GM20000 (cell line): ENCODE results near the gene PIP5K1A.

Experiments
- DNase-seq: peaks from one replicate; pipeline ENCODE4 v3.0.0; 2012; ENCODE audit warnings: low spot score
- CTCF ChIP-seq: IDR thresholded peaks from 2 replicates; pipeline ENCODE4 v1.5.1; 2012; ENCODE audit warnings: mild to moderate bottlenecking, control low read depth; ENCODE audit errors: extremely low read depth, missing control alignments

PIP5K1A gene, protein sequence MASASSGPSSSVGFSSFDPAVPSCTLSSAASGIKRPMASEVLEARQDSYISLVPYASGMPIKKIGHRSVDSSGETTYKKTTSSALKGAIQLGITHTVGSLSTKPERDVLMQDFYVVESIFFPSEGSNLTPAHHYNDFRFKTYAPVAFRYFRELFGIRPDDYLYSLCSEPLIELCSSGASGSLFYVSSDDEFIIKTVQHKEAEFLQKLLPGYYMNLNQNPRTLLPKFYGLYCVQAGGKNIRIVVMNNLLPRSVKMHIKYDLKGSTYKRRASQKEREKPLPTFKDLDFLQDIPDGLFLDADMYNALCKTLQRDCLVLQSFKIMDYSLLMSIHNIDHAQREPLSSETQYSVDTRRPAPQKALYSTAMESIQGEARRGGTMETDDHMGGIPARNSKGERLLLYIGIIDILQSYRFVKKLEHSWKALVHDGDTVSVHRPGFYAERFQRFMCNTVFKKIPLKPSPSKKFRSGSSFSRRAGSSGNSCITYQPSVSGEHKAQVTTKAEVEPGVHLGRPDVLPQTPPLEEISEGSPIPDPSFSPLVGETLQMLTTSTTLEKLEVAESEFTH

DNA sequence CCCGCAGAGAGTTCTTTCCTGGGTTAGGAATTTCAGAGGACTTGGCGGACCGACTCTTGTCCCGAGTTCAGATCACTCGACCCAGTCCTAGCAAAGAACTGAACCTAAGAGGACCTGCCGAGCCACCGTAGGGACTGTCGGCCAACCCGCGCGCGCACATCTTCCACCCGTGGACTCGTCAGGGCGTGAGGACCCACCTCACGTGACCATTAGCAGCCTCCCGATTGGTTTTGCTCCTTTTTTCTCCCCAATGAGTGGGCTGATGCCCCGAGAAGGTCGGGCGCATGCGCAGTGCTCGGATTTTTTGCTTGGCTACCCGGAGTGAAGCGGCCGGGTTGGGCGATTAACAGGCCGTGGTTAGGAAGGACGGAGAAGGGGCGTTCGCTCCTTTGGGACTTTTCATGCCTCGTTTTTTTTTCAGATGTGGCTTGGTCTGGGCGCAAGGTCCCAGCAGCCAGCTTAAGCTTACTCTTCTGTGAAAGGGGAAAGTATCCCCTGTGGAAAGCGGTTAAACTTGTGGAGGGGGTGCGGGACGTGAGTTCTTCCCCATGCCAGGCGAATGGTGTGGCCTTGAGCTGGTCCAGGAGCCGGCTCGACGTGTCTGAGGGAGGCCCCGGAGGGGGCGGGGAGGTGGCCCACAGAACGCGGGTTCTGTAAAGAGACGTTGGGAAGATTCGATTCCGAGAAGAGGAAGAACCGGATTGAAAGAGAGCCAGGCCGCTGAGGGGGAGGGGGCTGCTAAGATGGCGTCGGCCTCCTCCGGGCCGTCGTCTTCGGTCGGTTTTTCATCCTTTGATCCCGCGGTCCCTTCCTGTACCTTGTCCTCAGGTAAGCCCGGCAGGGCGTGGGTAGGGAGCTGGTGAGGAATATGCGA is at the start of gene PIP5K1A:
PIP5K1A (plus strand) TSS at position 299 of the 874 bp plus-strand sequence; CDS start at position 744, 445 bp downstream.
- peak; percentile 96 for DNase-seq
- no peak for TF ChIP-seq CTCF

GRCh38 chr1:151156515-151156819 is 41.9 kb upstream of the PIP5K1A start, which contains the start of gene TNFAIP8L2:
TSS of gene TNFAIP8L2 (plus strand) at chr1:151156649. CDS start at chr1:151158698, 2,049 bp downstream.
- TF ChIP-seq CTCF: no peak
- DNase-seq: peak; percentile 66

- TF ChIP-seq CTCF: no peak
- DNase-seq: no peak
Observed at GRCh38 chr1:151157067-151157531, 41.3 kb upstream of the PIP5K1A start.

- no peak for TF ChIP-seq CTCF
Observed at GRCh38 chr1:151158326-151158725, 40.0 kb upstream of the PIP5K1A start.

DNA sequence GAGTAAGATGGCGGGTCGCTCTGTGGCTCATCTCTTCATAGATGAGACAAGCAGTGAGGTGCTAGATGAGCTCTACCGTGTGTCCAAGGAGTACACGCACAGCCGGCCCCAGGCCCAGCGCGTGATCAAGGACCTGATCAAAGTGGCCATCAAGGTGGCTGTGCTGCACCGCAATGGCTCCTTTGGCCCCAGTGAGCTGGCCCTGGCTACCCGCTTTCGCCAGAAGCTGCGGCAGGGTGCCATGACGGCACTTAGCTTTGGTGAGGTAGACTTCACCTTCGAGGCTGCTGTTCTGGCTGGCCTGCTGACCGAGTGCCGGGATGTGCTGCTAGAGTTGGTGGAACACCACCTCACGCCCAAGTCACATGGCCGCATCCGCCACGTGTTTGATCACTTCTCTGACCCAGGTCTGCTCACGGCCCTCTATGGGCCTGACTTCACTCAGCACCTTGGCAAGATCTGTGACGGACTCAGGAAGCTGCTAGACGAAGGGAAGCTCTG is 39.6 kb upstream of the PIP5K1A start:
- DNase-seq: no peak
- TF ChIP-seq CTCF: no peak

More at GRCh38 chr1:151158326-151158725, 40.0 kb upstream of the PIP5K1A start:
- DNase-seq: no peak

DNA sequence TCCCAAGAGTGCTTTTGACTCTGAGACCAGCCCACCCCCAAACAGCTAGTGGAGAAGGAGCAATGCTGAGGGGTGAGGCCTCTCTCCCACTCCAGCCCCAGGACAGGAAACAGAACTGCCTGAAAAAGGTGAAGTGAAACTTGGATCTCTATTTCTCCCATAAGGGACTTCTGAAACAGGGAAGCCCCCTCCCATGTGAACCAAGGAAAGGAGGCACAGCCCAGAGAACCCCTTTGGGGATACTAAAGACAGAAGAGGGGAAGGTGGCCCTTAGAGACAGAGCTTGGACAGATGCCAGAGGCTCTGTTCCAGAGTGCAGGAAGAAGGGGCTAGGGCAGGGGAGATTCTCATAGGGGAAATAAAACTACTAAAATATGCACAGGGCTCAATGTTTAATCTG is 39.0 kb upstream of the PIP5K1A start:
- DNase-seq: no peak
- TF ChIP-seq CTCF: no peak

DNA sequence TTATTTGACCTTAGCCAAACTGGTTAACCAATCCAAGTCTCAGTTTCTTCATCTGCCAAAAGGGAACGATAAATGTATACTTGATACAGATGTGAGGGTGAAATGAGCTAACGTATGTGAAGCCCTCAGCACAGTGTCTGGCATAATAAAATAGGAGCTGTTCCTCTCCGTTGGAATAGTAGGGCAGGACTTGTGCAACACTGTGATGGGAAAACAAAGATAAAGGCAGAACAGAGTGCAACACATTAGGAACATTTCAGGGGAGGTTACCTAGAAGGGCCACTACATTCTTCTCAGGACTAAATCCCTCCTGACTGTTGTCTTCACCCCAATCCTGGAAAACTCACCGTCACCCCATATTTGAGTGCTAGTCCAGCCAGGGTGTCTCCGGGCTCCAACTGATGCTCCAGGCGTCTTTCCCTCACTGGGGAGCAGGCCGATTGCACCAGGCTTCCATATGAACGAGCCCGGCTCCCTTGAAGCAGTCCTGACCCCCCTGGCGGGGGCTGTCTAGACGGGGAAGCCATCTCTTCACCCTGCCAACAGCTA is 33.5 kb upstream of the PIP5K1A start:
- TF ChIP-seq CTCF: no peak
- no peak for DNase-seq
